Esophagus squamous epithelium (tissue), 4 donors: ENCODE data around the gene RNF181.

Experiments
- POLR2A ChIP-seq, 4 donors: fragments of 450-650 bp; IDR thresholded peaks; one replicate each; pipeline ENCODE4 v1.6.1; 2017; ENCODE audit warnings: antibody characterized with exemption in 4 of 4, mild to moderate bottlenecking in 4 of 4, moderate library complexity in 3 of 4
- TF ChIP-seq, protein P1 (sequence below), 6 experiments: fragments of 450-650 bp in 4 of 6; fragments of 200-600 bp in 2 of 6; sonication (generic) in 2 of 6; IDR thresholded peaks; one replicate each; pipeline ENCODE4 v1.5.1; 2016 to 2019; ENCODE audit warnings: antibody characterized with exemption in 6 of 6, mild to moderate bottlenecking in 4 of 6, moderate library complexity in 4 of 6

DNA sequence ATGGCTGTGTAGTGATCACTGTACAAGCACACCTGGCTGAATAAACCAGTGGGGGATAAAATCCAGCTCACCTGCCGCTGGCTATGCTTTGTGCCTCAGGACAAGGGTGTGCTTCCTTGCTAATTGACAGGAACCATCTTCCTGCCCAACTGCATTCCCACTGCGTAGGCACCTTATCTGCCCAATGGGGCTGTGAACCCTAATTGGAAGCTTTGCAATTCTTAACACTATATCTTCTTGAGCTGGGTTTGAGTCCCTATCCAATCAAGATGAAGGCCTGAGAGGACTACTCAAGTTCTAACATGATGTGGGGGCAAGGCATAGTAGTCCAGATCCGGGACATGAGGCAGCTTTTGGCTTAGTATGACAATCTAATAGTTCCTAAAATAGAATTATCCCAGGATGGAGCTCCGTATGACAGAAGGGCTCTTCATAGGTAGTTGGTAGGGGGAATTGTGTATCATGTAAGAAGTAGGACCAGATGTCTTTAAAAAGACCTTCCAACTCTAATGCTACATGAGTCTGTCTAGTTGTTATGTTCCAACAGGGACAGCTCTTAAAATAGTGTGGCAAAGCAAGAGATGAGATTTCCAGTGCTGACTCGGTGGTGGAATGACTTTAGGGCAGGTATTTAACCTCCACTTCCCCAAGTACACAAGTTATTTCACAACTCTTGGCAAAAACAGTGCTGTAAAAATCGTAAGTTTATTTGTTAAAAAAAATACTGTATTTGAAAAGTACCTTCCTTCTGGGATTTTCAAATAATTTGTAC lies 9.2 kb downstream of the RNF181 start:
- no peak for TF ChIP-seq POLR2A (IDR thresholded peaks at IDR 0.05)
- TF ChIP-seq, protein P1, sequence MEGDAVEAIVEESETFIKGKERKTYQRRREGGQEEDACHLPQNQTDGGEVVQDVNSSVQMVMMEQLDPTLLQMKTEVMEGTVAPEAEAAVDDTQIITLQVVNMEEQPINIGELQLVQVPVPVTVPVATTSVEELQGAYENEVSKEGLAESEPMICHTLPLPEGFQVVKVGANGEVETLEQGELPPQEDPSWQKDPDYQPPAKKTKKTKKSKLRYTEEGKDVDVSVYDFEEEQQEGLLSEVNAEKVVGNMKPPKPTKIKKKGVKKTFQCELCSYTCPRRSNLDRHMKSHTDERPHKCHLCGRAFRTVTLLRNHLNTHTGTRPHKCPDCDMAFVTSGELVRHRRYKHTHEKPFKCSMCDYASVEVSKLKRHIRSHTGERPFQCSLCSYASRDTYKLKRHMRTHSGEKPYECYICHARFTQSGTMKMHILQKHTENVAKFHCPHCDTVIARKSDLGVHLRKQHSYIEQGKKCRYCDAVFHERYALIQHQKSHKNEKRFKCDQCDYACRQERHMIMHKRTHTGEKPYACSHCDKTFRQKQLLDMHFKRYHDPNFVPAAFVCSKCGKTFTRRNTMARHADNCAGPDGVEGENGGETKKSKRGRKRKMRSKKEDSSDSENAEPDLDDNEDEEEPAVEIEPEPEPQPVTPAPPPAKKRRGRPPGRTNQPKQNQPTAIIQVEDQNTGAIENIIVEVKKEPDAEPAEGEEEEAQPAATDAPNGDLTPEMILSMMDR (IDR thresholded peaks at IDR 0.05) = no peak
